Hematopoietic multipotent progenitor cell (in vitro differentiated cells): ENCODE data around the gene CPD. TPM values are rescaled to one million over a fixed set of nuclear protein-coding genes. Genes with fewer than 3 reads are reported as not detected.
"Not testable (repeated sequence)": the region's sequence is repeated elsewhere in the genome, so short reads cannot be mapped to it uniquely, and the experiment has no call there.

ENCODE experiments used
- DNase-seq, 3 donors: peaks; one replicate each; pipeline ENCODE4 v3.0.0-alpha.2; 2011 to 2015; ENCODE audit warnings: low read depth in 2 of 3, low spot score in 2 of 3
- total RNA-seq: library from RNA; depleted of rRNA; stranded (reverse); fragments of >200 nt; gene quantifications from one replicate; pipeline ENCODE4 v1.2.3, GENCODE V29; 2012

The CPD gene
- total RNA-seq, 1 donor: 21.5 TPM

DNA sequence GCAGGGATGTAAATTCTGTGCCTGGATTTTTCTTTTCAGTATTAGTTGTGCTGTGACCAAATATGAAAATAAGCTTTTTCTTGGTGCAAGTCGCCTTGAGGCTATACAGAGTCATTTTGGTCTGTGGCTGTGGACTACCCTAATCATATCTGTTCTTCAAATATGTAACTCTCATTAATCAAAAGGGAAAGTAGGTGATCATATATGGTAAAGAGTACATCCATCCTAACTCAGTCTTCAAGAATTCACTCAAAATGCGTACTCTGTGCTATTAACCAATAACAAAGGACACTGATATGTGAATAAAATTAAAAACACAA lies 2.6 kb downstream of the CPD start:
- no peak for DNase-seq

DNA sequence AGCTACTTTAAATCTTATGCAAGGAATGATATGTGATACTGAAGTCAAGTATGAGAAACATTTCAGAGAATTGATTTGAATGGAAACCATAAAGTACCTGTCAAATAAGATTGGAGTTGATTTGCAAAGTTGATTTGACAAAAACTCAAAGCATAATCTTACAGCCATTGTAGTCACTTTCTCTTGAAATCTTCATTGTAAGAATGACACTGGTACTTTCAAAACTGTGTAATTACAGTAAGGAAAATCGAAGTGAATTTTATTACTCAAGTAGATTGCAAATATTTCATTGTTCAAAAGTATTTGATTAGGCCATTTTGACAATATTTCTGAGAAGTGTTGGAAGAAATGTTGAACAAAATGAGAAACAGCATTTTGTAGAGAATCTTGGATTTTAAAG lies 3.6 kb downstream of the CPD start:
- no peak for DNase-seq

DNA sequence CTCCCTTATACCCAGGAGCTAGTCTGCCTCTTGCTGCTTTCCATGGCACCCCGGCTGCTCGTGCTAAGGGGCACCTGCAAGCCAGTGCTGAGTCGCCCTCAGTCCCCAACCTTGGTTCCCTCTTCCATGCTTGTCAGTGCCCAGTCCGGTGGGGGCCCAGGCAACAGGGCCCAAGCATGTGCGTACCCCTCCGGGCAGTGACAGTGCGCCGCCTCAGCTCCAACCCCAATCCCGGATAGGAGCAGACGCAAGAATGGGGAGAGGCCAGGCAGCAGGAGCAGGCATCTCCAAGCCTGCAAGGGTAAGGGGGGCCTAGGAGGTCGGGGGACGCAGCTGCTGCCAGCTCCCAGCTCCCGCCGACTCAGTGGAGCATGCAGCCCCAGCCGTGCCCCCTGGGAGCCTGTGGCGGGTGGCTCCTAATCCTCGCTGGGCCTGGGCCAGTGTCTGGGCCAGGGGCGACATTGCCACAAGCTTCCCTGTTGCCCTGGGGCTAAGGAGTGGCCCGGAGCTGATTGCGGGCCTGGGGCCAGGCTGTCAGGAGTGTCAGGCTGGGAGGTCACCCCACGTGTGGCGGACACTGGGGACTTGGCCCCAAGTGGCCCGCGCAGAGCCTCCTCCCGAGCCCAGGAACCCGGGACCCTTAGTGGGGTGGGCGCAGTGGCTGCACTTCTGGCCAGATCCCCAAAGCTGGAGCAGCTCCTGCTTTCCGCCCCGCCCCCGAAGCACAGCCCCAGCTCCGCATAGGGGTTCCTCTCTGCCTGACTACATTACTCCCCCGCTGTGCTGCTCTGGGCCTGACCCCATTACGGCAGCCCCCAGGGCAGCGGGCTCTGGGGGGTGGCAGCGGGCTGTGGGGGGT lies 9.8 kb downstream of the CPD start:
- no peak for DNase-seq

DNA sequence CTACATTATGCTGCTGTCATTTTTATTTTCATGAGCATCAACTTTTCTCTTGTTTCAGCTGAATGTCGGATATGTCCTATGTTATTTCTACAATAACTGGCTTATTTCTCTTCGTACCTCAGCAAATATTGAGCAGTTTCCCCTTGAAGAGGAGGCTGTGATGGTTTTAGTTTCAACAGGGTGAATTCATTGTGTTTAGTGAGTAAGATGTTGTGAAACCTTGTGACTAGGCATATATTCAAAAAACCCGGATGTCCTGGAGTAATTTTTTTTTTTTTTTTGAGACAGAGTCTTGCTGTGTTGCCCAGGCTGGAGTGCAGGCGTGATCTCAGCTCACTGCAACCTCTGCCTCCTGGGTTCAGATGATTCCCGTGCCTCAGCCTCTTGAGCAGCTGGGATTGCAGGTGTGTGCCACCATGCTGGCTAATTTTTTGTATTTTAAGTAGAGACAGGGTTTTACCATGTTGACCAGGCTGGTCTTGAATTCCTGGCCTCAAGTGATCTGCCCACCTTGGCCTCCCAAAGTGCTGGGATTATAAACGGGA lies 11.1 kb downstream of the CPD start:
- no peak for DNase-seq

- DNase-seq: no peak
These were observed 12.8 kb downstream of the CPD start for GRCh38 chr17:30391534-30391933.

GRCh38 chr17:30393491-30393890 lies 14.8 kb downstream of the CPD start:
- no peak for DNase-seq

DNA sequence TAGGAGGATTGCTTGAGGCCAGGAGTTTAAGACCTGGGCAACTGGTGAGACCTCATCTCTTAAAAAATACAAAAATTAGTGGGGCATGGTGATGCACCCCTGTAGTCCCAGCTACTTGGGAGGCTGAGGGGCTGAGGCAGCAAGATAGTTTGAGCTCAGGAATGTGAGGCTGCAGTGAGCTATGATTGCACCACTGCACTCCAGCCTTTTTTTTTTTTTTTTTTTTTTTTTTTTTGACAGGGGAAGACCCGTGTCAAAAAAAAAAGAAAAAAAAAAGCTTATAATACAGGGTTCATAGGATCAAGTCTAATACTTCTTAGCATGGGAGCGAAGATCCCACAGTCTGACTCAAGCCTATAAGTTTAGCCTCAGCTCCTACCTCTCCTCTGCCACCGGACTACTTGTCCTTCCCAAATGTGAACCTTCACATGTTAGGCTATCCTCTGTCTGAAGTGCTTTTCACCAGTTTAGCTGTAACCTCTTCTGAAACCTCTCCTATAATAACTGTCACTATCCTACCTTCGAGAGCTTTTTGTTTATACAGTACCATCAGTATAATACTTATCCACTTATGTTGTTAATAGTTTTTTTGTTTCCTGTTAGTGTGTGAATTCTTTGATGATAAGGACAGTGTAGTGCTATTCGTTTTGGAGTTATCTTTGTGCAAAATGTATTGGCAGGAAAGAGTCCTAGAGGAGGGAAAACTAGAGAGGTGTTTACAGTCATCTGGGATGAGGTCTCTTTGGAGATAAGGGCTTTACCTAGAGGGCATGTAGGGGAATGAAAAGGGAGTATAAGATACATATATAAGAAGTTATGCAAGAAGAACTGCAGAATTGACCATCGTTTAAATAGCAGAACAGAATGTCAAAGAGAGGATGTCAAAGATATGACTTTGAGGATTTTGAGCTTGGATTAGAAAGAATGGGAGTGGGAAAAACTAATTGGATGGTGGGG lies 15.5 kb downstream of the CPD start:
- DNase-seq: no peak

GRCh38 chr17:30395398-30396022 lies 16.8 kb downstream of the CPD start:
- DNase-seq: no peak

DNA sequence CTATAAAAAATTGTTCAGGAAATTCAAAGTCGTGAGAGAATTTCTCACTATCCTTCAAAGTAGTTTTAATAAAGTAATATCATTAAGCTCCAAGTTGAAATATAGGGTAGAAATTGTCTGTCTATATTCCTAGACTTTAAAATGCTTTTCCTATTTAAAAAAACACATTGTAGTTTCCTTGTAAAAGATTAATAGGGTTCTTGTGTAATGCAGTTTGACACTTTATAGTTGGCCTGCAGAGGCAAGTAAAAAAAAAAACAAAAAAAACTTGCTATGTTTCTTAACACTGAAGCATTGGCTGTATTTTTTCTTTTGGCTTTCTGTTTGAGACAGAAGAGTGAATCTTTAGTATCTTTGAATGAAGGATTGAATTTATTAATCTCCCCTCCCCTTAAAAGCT lies 17.4 kb downstream of the CPD start:
- no peak for DNase-seq

- DNase-seq: no peak
These were observed 17.9 kb downstream of the CPD start for GRCh38 chr17:30396612-30397011.

DNA sequence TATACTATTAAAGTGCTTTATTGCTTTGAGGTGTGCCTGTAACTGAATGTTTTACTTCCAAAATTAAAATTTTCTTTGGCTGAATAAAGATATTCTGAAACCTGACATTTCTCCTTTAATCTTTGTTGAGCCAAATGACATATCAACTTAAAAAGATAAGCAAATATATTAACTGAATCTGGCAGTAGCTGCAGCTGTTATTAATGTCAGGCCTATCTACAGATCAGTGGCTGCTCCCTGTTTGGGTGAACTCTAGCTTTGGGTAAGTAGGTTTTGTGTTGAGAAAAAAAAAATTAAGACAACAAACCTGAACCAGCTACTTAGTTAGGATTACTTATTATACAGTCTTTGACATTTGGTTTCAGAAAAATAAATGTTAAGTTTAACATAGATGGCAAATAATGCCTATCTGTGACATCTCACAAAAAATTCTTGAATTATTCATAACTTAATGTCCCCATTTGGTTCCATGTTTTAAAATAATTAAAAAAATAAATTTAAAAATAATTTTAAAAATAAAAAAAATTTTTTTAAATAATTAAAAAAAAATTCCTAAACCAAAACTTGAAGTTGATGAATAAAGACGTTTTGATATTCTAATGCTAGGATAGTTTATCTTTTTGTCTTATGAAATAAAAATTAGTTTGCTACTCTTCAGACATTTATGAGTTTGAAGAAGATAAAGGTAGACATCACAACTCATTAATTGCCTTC lies 19.8 kb downstream of the CPD start:
- DNase-seq: no peak

- DNase-seq: no peak
These were observed 22.4 kb downstream of the CPD start for GRCh38 chr17:30401097-30401496.

- DNase-seq: no peak
These were observed 26.4 kb downstream of the CPD start for GRCh38 chr17:30405161-30405560.

- DNase-seq: not testable (repeated sequence)
These were observed 31.9 kb downstream of the CPD start for GRCh38 chr17:30410627-30411026.

- DNase-seq: not testable (repeated sequence)
These were observed 33.3 kb downstream of the CPD start for GRCh38 chr17:30412008-30412496.

- DNase-seq: no peak
These were observed 34.4 kb downstream of the CPD start for GRCh38 chr17:30413109-30413508.

DNA sequence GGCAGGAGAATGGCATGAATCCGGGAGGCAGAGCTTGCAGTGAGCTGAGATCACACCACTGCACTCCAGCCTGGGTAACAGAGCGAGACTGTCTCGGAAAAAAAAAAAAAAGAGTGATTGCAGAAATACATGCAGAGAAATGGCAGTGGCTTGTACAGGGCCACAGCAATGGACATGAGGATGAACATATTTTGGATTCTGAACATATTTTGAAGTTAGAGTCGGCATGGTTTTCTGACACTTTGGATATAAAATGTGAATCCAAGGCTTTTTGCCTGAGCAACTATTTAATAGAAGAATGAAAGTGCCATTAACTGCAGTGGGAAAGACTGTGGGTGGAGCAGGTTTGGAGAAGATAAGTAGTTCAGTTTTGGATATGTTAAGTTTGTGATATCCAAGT lies 35.8 kb downstream of the CPD start:
- no peak for DNase-seq

DNA sequence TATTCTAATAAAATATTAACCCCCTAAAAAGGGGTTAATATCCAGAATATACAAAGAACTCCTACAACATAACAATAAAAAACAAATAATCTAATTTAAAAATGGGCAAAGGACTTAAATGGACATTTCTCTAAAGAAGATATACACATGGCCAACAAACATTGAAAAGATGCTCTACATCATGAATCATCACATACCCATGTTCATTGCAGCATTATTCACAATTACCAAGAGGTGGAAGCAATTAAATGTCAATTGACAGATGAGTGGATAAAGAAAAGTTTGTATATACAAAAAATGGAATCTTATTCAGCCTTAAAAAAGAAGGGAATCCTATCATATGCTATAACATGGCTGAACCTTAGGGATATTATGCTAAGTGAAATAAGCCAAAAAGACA lies 36.8 kb downstream of the CPD start:
- DNase-seq: no peak

DNA sequence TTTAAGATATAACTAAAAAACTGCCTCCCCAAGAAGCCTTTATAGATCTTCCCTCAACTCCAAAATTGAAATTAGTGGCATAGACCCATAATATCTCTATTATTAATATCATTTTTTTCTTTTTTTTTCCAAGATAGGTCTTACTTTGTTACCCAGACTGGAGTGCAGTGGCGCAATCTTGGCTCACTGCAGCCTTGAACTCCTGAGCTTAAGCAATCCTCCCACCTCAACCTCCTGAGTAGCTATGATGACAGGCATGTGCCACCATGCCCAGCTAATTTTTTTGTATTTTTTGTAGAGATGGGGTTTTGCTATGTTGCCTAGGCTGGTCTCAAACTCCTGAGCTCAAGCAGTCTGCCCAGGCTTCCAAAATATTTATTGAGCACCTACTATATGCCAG lies 39.3 kb downstream of the CPD start:
- DNase-seq: not testable (repeated sequence)

DNA sequence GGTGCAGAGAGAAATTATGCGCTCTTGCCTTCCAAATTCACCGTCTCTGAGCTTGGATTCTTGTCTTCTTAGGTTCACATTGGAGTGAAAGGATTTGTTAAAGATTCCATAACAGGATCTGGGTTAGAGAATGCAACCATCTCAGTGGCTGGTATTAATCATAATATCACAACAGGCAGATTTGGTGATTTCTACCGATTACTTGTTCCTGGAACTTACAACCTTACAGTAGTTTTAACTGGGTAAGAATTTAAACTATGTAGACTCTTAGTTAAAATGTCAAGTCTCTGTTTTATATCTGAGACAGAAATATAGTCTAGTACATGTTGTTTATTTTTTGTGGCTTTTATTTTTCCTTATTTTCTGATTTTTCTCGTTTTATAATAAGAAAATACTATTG lies 42.9 kb downstream of the CPD start:
- DNase-seq: no peak
